ENCODE results near the gene RDH11.
"Not testable (repeated sequence)": the region's sequence is repeated elsewhere in the genome, so short reads cannot be mapped to it uniquely, and the experiment has no call there.

The RDH11 gene

GRCh38 chr14:67703997-67704396, 8.4 kb upstream of the RDH11 start:
- DNase-seq = no peak

- not testable (repeated sequence) for DNase-seq
These were observed 5.9 kb upstream of the RDH11 start, which contains the start of gene RDH12 for GRCh38 chr14:67701492-67701891. RDH12 (plus strand) TSS chr14:67701886; CDS start chr14:67722643, 20,757 bp downstream.

GRCh38 chr14:67698179-67698578, 2.6 kb upstream of the RDH11 start:
- no peak for DNase-seq

GRCh38 chr14:67697006-67697405, 1.4 kb upstream of the RDH11 start:
- no peak for DNase-seq

GRCh38 chr14:67694791-67695393, 672 bp downstream of the RDH11 start:
- DNase-seq = peak; percentile 61

GRCh38 chr14:67690011-67690410, 5.6 kb downstream of the RDH11 start:
- DNase-seq = no peak

- no peak for DNase-seq
These were observed 11.7 kb downstream of the RDH11 start for GRCh38 chr14:67683842-67684241.

- DNase-seq = no peak
These were observed 14.6 kb downstream of the RDH11 start for GRCh38 chr14:67680941-67681340.

GRCh38 chr14:67680121-67680602, 15.4 kb downstream of the RDH11 start:
- no peak for DNase-seq

GRCh38 chr14:67679006-67679405, 16.6 kb downstream of the RDH11 start:
- no peak for DNase-seq

GRCh38 chr14:67675219-67675582, 20.4 kb downstream of the RDH11 start:
- DNase-seq = no peak

- peak; percentile 75 for DNase-seq
These were observed 20.9 kb downstream of the RDH11 start, which contains the start of gene VTI1B for GRCh38 chr14:67674480-67675218. VTI1B (minus strand) TSS chr14:67674632; CDS start chr14:67674489, 143 bp downstream.

GRCh38 chr14:67674139-67674479, 21.5 kb downstream of the RDH11 start:
- DNase-seq = no peak

GRCh38 chr14:67673451-67673850, 22.1 kb downstream of the RDH11 start:
- no peak for DNase-seq

GRCh38 chr14:67668559-67668958, 27.0 kb downstream of the RDH11 start:
- DNase-seq = no peak

- peak; percentile 35 for DNase-seq
These were observed 28.7 kb downstream of the RDH11 start for GRCh38 chr14:67666750-67667449.

GRCh38 chr14:67665868-67666267, 29.7 kb downstream of the RDH11 start:
- no peak for DNase-seq

- no peak for DNase-seq
These were observed 31.9 kb downstream of the RDH11 start for GRCh38 chr14:67663633-67664032.

- no peak for DNase-seq
These were observed 41.8 kb downstream of the RDH11 start for GRCh38 chr14:67653651-67654280.

- no peak for DNase-seq
These were observed 43.4 kb downstream of the RDH11 start for GRCh38 chr14:67652189-67652588.

- no peak for DNase-seq
These were observed 44.9 kb downstream of the RDH11 start for GRCh38 chr14:67650694-67651093.

GRCh38 chr14:67650151-67650550, 45.4 kb downstream of the RDH11 start:
- no peak for DNase-seq

GRCh38 chr14:67646131-67646530, 49.4 kb downstream of the RDH11 start:
- DNase-seq = no peak
